ENCODE results near the gene IQCM.

Gene IQCM

GRCh38 chr4:149713031-149713430 lies 102.6 kb downstream of the IQCM start:
- DNase-seq (ENCODE audit: low read depth in 1 of 2, low spot score in 1 of 2) = no peak

- DNase-seq (ENCODE audit: low read depth in 1 of 2, low spot score in 1 of 2) = no peak
Observed at GRCh38 chr4:149711593-149712365, 103.9 kb downstream of the IQCM start.

DNA sequence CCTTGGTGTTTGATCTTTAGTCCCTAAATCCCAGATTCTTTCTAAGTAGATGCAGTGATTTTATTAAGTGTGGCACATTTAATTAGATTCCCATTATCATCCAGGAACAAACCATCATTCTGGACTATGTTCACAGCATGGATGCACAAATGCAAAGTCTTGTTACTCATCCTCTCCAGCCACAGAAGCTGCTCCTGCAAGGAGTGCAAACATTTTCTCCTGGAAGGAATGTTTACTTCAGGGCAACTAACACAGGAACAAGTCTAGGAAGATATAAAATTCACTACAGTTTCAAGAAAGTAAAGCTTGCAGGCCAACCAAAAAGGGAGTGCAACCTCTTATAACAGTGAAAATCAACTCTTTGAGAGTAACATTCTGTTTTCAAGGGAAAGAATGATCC lies 106.0 kb downstream of the IQCM start:
- DNase-seq (ENCODE audit: low read depth in 1 of 2, low spot score in 1 of 2) = no peak

- no peak for DNase-seq (ENCODE audit: low read depth in 1 of 2, low spot score in 1 of 2)
Observed at GRCh38 chr4:149708513-149709130, 107.0 kb downstream of the IQCM start.

GRCh38 chr4:149707862-149708261 lies 107.8 kb downstream of the IQCM start:
- DNase-seq (ENCODE audit: low read depth in 1 of 2, low spot score in 1 of 2) = no peak

DNA sequence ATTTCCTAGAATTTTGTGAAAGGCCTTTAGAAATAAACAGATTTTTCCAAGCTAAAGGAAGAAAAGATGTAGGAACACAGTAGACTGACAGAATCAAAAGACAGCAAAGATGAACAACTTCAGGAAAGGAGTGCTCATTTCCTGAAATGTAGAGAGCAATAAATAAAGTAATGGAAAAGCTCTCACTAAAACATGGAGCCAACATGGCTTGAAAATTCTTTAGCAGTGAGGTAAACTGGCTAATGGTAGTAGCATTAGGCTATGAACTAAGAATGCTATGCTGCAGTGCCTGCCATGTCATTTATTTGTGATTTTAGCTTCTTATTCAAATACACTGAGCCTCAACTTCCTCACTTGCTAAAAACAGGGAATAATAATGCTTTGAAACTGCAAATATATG lies 108.7 kb downstream of the IQCM start:
- DNase-seq (ENCODE audit: low read depth in 1 of 2, low spot score in 1 of 2) = no peak

DNA sequence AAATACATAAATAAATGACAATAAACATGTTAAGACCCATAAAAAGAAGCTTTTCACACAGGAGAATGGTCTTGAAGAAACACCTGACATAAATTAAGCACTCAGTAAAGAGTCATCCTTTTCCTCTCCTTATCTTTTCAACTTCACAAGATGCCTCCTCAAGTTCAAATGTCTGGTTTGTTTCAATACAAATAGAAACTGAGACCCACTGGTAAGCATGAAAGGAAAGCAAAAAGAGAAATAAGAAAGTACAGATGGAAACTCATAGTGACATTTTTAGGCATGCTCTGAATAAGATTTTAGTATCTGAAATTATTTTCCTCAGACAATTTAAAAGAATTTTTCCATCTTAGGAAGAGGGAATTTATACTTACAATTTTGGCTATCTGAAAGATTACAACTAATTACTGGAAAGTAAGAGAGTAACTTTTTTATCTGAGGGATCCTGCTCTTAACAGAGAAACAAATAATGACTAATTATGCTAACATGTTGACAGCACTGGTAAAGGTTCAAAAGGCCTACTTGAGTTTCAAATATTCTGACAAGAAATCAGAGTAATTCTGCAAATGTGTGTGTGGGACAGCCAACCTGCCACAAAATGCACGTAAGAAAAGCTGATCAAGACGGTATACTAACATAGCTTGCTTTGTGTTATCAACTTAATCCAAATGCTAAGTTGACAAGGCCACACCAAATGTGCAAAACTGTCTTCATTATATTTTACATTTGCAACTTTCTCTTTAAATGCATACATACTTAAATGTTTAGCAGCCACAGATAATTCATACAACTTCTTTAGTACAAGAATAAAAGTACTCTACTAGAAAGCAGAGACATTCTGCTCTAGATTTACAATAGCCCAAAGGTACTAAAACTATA lies 113.0 kb downstream of the IQCM start:
- no peak for DNase-seq (ENCODE audit: low read depth in 1 of 2, low spot score in 1 of 2)

GRCh38 chr4:149701435-149702156 lies 114.0 kb downstream of the IQCM start:
- no peak for DNase-seq (ENCODE audit: low read depth in 1 of 2, low spot score in 1 of 2)

- no peak for DNase-seq (ENCODE audit: low read depth in 1 of 2, low spot score in 1 of 2)
Observed at GRCh38 chr4:149700272-149700671, 115.4 kb downstream of the IQCM start.

GRCh38 chr4:149699642-149700041 lies 116.0 kb downstream of the IQCM start:
- no peak for DNase-seq (ENCODE audit: low read depth in 1 of 2, low spot score in 1 of 2)

- DNase-seq (ENCODE audit: low read depth in 1 of 2, low spot score in 1 of 2) = no peak
Observed at GRCh38 chr4:149690726-149691125, 124.9 kb downstream of the IQCM start.

DNA sequence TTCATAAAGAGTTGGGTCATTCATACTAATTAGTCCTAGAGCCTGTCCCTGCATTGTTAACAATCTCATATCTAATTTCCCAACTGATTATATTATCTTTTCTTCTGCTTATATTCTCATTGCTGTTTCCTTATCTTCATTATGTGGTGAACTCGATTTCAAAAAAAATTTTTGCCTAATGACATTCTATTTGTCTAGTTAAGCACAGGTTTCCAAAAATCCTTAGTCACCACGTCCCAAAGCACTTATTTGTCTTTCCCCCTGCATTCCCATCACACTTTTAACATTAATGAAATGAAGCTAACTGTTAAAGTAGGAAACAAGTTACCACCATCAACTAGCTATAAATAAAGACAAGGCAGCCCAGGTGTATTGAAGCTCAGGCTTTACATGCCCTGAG lies 131.1 kb downstream of the IQCM start:
- no peak for DNase-seq (ENCODE audit: low read depth in 1 of 2, low spot score in 1 of 2)

DNA sequence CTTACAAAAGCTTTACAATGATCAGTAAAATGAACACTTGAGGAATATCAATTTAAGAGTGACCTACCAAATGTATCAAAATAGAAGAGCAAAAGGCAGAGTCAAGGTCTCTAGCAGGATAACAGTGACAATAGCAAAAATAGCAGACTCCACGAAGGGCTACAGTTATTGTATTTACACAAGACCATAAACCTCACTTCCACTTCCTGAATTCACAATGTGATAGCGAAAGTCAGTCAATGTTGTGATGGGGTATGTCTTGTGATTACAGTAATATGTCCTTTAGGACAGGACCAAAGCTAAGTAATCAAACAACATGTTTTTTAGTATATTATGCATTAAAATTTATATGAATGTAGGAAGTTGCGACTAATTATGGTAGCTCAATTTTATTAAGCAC lies 139.6 kb downstream of the IQCM start:
- DNase-seq (ENCODE audit: low read depth in 1 of 2, low spot score in 1 of 2) = no peak

- DNase-seq (ENCODE audit: low read depth in 1 of 2, low spot score in 1 of 2) = no peak
Observed at GRCh38 chr4:149645790-149646189, 169.9 kb downstream of the IQCM start.

- DNase-seq (ENCODE audit: low read depth in 1 of 2, low spot score in 1 of 2) = no peak
Observed at GRCh38 chr4:149638073-149638472, 177.6 kb downstream of the IQCM start.

DNA sequence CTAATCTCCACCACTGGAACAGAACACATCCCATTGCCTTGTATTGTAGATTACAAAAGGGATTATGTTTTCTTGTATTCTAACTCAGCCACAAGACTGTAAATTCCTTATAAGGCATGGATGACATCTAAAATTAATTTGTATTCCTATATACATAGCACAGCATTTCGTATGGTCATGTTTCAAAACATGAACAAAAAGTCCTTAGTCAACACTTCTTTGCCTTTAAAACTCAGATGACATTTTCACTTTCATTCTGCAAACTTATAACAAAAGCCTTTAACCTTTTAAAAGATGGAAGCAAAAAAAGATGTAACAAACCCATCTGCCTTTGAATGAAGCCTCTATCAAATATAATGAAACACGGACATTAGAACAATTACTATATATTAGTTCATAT lies 181.3 kb downstream of the IQCM start:
- DNase-seq (ENCODE audit: low read depth in 1 of 2, low spot score in 1 of 2) = no peak

DNA sequence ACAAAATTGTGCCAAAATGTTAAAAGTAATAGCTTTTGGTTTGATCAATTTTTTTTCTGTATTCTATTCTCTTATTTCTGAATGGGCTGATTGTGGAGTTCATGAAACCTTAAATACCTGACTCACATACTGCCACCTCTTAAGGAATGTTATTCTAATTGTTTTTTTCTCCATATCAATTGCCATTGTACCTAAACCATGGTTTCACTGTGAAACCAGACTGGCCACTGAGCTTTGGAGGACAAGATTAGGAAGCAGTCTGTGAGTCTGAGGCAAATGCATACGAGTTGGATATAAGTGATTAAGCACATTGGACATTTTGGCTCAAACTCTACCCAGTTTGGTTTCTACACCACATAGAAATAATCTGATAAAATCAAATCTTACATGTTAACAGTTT lies 184.0 kb downstream of the IQCM start:
- DNase-seq (ENCODE audit: low read depth in 1 of 2, low spot score in 1 of 2) = no peak

- DNase-seq (ENCODE audit: low read depth in 1 of 2, low spot score in 1 of 2) = no peak
Observed at GRCh38 chr4:149630064-149630463, 185.6 kb downstream of the IQCM start.

DNA sequence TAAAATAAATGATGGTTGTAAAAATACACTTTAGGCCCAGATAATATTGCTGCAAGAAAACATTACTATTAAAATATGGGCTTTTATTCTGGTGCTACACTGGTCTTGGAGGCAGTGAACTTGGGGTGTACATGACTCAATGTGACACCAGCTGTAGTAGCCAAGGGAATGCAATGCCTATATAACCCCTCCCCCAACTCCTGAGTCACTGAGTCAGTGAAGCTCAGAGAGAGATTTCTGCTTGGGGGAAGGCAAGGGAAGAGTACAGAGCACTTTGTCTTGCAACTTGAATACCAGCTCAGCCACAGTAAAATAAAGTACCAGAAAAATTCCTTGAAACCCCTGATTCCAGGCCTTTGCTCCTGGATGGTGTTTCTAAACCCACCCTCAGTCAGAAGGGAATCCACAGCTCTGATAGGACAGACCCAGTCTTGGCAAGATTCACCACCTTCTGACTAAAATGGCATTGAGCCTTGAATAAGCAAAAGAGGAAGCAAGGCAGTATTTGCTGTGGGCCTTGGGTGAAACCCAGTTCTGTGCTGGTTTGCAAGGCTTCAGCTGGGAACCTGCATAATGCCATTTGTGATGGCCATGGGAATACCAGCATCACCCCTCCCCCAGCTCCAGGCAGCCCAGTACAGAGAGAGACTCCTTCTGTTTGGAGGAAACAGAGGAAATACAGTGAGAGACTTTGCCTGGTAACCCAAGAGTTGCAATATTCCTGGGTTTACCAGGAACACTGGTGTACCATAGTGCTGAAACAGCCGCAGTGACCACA lies 209.9 kb downstream of the IQCM start:
- DNase-seq (ENCODE audit: low read depth in 1 of 2, low spot score in 1 of 2) = no peak

DNA sequence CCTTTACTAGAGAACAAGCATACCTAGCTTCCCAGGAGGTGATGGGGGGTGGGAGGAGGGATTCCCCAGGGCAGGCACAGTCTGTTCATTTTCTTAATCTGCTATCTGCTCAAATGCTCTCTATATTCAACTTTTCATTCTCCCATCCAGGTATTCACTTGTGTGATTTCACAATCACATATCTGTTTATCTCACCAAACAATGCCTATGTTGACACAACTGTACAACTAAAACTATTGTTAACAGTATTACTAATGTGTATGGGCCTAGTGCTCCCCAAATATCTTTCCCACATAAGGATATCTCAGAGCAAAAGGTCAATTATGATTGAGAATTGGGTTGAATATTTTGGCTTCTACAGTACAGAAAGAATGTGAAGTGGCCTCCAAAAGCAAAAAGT lies 210.8 kb downstream of the IQCM start:
- DNase-seq (ENCODE audit: low read depth in 1 of 2, low spot score in 1 of 2) = no peak

- DNase-seq (ENCODE audit: low read depth in 1 of 2, low spot score in 1 of 2) = no peak
Observed at GRCh38 chr4:149595500-149595899, 220.1 kb downstream of the IQCM start.

All from activated T-helper 1 cell treated with anti-CD3 and anti-CD28 coated beads, Interleukin-2, amount 50 U/mL, for 16 hours (primary cell).